Epithelial cell of prostate (primary cell): ENCODE data around the gene GBX1.

Source experiments
- DNase-seq: peaks from one replicate; pipeline ENCODE4 v3.0.0-alpha.2; 2011; ENCODE audit warnings: low read depth, low spot score
- H3K27ac ChIP-seq: fragments of 450-650 bp; 2 replicates; pipeline ENCODE4 v1.5.1; 2017; ENCODE audit warnings: mild to moderate bottlenecking

Gene GBX1

DNA sequence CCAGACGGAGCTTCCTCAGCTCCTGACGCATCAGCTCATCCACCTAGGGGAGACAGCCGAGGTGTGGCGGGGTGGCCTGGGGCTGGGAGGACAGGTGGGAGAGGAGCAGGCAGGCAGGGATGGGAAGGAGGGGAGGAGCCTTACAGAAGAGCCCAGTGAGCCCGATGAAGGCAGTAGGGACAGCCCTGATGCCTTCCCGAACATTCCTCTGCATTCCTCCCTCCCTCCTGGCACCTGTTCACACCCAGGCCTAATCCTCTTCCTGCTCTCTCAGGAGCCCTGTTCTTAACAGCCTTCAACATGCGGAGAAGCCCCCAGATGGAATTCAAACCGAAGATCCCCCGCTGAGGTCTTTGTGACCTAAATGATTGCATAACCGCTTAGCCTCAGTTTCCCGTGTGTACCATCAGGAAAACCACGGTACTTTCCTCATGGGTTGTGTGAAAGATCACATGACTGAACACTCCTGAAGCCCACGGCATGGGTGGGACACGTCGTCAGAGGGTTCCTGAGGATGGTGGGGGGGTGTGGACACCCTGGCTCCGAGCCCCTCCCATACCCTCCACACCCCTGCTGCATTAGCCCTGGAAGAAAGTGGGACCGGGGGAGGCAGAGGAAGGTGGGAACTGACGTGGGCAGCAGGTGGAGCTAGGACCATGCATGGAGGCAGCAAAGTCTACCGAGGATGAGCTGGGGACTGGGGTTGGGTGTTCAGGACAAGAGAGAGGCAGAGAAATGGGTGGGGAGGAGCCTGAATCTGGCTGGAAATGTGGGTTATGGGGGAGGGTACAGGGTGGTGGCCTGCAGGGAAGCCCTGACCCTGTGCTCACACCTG, 28.3 kb upstream of the GBX1 start:
- no peak overlapping the region for H3K27ac ChIP-seq
- no peak for DNase-seq

DNA sequence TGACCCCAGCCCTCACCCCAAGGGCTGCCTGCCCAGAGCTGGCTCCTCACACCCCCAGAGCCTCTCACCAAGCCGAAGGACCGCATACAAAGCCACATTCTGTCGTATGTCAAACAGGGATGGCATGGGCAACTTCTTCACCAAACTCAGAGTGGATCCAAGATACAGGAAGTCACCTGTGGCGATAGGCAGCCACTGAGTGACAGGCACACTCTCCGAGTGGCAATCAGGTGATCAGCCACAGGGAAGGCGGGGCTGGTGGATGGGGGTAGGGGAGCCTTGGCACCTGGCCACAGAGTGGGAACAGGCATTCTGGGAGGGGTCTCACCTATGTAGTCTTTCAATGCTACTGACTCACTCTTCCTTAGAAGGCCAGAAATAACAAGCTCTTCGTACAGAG, 26.7 kb upstream of the GBX1 start:
- no peak for DNase-seq
- no peak overlapping the region for H3K27ac ChIP-seq

DNA sequence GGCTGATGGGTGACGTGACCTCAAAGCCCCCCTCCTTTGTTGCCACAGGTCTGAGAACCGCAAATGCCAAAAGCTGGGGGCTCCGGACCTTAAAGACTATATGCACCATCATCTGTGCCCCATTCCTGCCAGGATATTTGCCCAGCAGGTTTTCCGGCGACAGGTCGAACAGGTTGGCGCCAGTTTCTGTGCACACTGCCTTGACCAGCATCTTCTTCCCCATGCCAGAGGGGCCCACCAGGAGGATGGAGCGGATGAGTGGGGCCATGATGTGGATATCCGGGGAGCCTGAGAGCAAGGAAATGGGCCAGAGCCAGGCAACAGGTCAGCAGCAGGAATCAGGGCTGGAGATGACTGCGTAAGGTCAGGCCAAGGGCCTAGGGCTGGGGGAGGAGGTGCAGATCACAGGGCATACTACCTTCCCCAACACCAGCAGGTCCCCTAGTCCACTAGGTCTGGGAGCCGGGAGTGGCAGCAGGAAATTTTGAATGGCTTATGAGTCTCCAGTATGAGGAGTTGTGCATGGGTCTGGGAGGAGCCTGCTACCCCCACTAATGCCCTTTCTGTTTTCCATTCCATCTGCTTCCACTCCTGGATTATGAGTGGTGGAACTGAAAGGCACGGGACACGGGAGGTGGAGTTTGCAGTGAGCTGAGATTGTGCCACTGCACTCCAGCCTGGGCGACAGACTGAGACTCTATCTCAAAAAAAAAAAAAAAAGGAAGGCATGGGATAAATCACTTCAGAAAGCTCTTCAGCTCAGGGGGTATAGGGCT, 25.9 kb upstream of the GBX1 start:
- no peak for DNase-seq
- no peak overlapping the region for H3K27ac ChIP-seq

DNA sequence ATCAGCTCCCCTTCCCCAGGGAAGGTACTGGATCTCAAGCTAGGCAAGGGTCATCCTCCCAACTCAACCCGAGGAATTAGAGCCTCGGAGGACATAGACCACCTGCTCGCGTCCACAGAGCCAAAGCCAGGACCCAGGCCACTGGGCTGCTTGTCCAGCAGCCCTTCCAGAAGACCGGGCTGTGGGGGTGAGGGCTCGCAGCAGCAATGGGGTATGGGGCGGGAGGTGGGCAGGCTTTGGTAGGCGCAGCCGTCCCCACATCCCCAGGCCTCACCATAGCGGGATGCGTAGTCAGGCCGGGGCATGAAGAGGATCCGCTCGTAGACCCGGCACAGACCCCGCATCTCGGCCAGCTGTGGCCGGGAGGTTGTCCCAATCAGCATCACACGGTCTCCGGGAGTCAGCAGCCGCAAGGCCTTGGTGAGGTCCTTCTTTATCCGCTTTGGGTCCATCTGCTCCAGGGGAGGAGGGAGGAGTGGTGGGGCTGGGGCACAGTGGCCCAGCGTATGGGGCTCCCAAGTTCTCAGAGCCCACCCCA, 24.6 kb upstream of the GBX1 start:
- H3K27ac ChIP-seq = no peak overlapping the region
- no peak for DNase-seq

DNA sequence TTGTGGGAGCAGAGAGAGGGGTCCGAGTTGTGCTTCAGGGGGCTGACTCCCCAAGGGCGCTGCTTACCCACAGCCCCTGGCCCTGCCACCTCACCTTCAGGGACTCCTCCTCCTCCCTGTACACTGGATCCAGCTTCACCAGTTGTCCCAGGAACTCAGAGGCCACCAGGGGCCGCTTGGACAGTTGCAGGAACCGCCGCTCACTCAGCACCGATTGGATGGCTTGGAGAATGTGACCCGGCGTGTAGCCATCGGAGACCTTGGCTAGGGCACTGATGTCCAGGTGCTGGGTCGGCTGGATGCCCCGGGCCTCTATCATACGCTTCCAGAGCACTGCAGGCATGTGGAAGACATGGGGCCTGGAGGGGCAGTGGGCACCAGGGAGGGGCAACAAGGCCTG, 24.1 kb upstream of the GBX1 start:
- no peak overlapping the region for H3K27ac ChIP-seq
- no peak for DNase-seq

DNA sequence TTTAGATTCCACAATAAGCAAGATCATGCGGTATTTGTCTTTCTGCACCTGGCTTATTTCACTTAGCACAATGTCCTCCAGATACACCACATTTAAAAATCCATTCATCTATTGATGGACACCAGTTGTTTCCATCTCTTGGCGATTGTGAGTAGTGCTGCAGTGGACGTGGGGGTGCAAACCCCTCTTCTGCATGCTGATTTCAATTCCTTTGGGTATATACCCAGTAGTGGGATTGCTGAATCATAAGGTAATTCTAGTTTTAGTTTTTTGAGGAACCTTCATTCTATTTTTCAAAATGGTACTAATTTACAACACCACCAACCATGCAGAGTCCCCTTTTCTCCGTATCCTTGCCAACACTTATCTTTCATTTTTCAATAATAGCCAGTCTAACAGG, 21.5 kb upstream of the GBX1 start:
- H3K27ac ChIP-seq = no peak overlapping the region
- DNase-seq = no peak

DNA sequence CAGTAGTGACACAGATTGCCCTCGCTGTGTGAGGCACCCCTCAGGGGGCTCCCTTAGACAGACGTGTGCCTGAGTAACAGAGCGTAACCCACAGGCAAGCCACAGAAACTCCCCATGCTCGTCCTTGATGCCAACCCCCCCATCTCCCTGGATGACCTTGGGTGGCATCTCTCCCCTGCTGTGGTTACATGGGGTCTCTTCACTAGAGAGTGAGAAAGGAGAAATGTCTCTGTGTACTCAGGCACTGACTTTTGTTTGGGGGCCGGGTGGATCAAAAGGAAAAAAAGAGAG, 20.7 kb upstream of the GBX1 start:
- H3K27ac ChIP-seq = no peak overlapping the region
- DNase-seq = no peak

DNA sequence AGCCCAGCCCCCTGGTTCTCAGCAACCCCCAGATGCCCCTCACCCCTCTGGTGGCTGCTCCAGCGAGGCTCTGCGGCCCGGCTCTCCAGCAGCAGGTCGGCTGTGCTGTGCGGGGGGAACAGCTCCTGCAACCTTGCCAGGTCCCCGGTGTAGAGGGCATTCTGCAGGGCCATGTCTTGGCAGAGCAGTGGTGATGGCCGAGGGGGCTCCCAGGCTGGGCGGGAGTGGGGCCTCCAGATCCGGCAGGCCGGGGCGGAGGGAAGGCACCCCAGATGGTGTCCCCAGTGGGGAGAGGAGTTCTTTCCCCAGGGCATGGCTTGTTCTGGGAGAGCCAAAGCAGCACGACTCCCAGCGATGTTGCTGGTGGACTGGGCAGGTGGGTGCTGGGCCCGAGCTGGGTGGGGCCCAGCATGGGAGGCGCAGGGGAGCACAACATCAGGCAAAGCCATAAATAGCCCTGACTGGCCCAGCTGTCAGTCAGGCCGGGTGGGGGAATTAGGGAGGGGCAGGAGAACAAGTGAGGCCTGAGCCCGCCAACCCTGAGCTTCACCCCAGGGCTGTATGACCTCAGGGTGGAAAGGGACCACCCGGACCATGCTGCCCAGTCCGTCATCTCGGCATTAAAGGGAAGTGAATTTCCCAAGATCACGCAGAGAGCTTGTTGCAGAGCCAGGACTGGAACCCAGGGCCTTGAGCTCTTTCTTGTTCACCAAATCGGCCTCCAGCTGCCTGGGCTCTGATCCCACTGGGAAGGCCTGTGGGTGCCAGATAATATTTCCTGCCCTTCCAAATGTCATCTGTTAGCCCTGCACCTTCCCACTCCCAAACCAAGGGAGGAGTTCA, 20.1 kb upstream of the GBX1 start:
- no peak for DNase-seq
- H3K27ac ChIP-seq = no peak overlapping the region

DNA sequence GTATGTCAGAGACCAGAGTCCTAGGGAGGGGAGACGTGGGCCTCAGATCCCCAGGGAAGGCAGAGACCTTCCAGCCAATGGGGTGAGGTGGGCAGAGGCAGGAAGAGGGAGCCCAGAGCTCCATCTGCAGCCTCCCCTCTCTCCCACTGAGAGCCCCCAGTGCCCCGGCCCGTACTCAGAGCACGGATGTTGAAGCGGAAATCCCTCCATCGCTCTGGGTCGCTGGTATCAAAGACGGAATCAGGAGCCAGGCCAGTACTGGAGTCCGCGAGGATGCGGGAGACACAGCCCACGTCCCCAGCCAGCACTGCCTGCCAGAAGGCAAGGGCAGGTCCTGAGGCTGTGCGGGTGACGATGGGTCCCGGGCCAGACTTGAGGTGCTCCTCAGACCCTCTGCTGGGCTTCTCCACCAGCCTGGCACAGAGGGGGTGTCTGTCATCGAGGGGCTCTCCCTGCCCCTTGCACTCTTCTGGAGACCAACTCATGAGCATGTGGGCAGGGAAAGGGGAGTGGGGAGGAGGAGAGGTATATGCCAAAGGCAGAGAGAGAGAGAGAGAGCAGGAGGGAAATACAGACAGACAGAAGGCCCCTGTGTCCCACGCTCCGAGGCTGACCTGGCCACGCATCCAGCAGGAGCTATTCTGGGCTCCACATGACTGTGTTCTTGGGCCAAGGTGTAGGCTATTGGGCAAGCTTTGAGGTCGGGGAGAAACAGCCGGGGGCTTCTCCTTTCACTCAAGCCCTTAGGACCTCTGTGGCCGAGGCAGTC, 19.3 kb upstream of the GBX1 start, which contains the start of gene ASB10:
Gene ASB10, minus strand, starts transcription at position 611 of the 769 bp plus-strand sequence. Its CDS starts 120 bp downstream, at position 491.
- no peak within 1 kb of the TSS for H3K27ac ChIP-seq
- DNase-seq = no peak

DNA sequence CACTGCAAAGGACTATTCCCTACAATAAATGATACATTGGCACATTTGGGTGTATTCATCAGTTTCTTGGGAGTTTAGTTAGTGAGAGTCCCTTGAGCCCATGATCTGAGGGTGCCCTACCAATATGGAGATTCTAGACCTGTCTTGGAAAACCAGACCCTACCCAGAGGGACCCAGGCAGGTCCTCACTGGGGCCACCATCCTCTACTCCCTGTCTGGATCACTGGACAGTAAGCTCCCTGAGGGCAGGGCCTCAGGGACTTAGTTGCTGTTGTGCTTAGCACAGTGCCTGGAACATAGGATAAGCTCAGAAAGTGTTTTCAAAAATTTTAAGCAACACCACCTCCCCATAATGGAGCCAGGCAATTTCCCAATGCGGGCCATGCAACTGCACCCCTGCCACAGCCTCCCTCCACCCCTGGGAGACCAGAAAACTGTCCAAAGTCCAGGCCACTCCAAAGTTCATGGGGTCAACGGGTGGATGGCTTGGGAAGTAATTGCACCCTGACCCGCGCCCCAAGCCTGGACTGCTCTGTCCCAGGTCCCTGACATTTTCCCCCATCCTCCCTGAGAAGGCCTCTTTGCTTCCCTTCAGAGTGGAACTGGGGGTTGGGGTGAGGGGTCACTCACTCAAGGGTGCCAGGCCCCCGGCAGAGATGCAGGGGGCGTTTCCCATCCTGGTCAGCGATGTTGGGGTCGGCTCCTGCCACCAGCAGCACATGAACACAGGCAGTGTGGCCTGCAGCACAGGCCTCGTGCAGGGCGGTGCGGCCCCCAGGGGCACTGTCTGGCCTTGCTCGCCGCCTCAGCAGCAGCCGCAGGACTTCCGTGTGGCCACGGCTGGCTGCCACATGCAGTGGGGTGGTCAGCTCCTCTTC, 18.5 kb upstream of the GBX1 start:
- no peak for DNase-seq
- H3K27ac ChIP-seq = no peak overlapping the region

DNA sequence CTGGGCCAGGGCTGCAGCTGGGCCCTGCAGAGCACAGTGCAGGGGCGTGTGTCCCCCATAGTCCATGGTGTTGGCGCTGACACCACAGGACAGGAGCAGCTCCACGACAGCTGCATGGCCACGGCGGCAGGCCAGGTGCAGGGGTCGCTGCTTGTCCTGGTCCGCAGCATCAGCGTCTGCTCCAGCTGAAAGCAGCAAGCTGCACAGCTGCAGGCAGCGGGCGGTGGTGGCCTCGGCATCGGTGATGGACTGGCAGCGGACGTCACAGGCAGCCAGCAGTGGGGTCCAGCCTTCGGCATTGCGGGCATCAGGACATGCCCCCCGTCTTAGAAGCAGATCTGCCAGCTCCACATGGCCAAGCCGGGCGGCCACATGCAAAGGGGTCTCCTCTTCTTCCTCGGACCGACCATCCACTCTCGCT, 13.5 kb upstream of the GBX1 start:
- H3K27ac ChIP-seq = no peak overlapping the region
- DNase-seq = no peak

DNA sequence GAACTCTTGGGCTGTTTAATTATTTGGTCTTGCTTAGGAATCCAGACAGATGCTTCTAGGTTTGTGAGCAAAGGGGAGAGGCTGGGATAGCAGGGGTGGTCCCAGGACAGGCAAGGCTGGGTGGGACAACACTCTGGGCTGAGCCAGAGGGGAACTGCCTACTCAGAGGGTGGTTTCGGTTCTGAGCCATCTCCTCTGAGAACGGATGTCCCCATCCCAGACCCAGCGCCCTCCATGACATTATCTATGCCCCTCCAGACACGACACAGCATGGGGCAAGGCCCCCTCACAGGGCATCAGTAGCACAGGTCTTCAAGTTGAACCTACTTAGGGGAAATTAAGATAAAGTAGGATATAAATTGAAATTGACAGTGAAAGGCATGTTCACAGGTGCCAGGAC, 12.5 kb upstream of the GBX1 start:
- no peak for DNase-seq

DNA sequence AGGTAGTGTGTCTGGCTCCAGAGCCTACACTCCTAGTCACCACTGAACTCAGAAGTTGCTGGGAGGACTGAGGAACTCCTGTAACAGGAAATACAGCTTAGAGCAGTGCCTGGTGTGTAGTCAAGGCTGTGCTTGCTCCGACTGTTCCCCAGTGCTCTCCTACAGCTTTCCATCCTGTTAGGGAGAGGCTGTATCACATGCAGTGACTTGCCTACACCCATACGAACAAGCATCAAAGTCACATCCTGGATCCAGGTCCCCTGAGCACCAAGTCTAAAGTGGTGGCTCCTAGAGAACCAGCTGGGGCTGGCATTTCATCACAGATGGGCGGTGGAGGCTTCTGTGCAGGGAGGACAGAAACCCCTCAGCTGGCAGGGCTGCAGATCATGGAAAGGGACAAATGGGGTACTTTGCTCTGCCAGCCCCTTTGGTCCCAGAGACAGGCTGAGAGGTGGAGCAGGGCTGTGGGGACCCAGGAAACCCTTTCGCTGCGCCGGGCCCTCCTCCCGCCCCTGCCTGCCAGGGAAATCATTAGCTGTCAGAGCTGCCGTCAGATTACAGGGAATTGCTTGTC, 11.9 kb upstream of the GBX1 start:
- H3K27ac ChIP-seq = no peak overlapping the region
- no peak for DNase-seq

More for the DNA sequence above, 12.5 kb upstream of the GBX1 start:
- H3K27ac ChIP-seq = no peak overlapping the region

DNA sequence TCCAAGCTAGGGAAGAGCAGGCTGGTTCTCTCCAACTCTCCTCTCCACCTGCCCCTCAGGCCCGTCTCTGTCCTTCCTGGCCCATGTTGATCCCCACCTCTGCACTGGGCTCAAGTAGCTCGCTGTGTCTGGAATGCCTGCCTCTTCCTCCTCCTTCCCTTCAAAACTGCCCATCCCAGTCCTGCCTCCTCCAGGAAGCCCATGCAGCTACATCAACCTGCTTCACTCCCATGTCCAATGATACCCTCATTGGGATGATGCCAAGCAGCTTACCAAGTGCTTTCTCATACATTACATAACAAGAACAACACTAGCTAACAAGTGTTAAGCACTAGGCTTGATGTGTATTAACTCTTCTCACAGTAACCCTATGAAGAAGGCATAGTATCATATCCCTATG, 11.3 kb upstream of the GBX1 start:
- no peak for DNase-seq
- H3K27ac ChIP-seq = no peak overlapping the region

DNA sequence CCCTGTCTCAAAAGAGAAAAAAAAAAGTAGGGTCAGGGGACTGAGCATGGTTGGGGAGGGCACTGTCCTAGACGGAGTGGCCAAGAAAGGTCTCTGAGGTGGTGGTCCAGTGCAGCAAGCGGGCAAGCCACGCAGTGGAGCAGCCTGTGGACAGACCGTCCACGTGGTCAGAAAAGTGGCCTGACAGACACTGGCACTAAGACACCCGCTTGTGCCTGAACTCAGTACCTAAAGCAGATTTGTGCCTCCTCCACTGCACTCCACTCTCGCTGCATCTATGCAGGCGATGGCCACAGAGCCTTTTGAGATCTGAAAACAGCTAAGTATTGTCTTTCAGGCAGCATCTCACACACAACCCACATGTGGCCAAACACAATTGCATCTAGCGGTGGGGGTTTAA, 10.7 kb upstream of the GBX1 start:
- DNase-seq = no peak
- H3K27ac ChIP-seq = no peak overlapping the region

DNA sequence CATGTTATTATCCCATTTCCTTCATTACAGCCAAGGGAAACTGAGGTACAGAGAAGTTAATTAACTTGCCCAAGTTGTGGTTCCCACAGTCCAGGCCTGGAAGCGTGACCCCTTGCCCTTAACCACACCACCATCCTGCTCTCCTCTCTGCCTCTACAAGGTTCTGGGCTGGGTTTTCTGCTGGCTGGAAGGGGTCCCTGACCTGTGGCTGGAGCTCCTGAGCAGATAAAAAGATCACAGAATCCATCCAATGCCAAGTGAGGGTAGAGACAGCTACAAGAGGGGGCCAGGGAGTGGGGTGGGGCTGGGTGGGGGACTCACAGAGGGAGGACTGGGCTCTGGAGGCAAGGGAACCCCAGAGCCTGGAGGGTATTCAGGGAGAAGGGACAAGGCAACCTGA, 9.8 kb upstream of the GBX1 start:
- no peak overlapping the region for H3K27ac ChIP-seq
- DNase-seq = no peak

DNA sequence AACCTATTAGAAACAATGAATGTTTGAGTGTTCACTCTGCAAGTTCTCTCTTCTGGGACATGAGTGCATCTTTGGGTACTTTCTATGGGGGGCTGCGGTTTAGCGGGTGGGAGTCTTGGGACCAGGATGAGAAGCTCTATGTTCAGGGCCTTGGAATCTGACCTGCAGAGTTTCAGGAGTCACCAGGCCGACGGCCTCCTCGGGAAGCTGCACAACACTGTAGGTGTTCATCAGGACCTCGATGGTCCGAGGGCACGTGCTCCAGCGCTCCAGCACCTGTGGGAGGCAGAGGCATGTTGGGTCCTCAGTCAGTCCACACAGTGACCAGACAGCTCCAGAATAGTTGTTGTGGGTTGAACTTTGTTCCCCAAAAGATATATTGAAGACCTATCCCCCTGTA, 8.9 kb upstream of the GBX1 start:
- no peak for DNase-seq
- H3K27ac ChIP-seq = no peak overlapping the region

DNA sequence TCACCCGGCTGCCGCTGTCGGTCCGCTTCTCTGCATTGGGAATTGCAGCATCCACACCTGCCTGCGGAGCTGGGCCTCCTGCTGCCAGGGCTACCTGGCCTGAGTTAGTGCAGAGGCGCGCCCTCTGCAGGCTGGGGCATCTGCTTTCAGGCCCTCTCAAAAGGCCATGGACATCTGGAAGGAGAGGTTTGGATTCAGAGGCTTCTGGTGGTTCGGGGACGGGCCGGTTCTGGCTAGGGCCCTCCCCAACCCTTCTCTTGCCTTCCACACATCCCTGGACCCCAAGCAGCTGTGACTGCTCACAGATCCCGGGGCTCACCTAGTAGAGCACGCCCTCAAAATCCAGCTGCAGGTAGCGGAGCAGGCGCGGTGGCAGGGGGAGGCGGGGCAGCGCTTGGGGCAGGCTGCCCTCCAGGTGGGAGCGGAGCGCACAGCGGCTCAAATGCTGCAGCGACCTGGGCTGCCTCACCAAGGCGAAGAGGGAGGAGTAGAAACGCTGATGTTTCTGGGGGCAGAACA, 8.4 kb upstream of the GBX1 start:
- no peak for DNase-seq
- H3K27ac ChIP-seq = no peak overlapping the region
